Activated CD8-positive, alpha-beta memory T cell treated with anti-CD3 and anti-CD28 coated beads, Interleukin-2, amount 50 U/mL, for 1 hour (primary cell): ENCODE data around the gene GINS1.

Experiments
- DNase-seq: peaks from one replicate; pipeline ENCODE4 v3.0.0-alpha.2; 2020; ENCODE audit errors: extremely low read depth

The GINS1 gene

DNA sequence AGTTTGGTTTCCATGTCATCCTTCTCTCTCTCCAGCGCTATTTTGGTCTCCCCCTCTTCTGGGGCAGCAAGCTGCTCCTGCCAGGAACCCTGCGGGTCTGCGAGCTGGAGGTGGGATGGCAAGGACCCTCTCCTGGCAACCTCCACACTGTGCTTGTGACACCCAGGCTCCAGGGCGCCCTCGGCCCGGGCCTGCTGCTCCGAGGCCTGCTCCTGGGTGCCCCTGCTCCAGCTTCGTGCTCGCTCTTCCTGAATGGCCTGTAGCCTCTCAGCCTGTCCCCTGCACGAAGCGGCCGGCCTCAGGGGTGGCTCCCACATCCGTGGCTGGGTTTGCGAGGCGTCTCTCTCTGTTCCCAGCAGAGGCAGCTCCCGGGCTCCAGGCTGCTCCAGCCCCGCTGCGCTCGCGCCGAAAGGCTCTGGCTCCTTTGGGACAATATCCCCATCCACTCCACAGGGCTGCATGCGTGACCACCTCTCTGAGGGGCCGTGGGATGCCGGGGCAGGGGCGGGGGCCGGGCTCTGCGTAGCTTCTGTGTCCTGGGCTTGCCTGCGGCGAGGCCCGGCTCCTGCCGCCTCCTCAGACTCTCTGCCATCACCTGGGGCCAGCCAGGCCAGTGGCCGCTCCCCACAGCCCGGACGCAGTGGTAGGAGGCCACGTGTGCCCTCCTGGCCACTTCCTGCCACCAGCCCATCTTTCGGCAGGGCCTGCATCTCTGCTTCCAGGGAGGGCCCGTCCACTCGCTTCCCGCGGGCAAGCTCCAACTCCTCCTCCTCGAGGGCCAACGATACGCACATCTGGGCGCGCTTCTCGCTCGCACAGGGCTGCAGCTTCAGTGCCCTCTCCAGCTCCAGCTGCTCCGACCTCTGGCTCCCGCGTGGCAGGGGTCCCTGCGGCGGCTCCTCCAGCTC lies 68.9 kb downstream of the GINS1 start:
- no peak for DNase-seq

DNA sequence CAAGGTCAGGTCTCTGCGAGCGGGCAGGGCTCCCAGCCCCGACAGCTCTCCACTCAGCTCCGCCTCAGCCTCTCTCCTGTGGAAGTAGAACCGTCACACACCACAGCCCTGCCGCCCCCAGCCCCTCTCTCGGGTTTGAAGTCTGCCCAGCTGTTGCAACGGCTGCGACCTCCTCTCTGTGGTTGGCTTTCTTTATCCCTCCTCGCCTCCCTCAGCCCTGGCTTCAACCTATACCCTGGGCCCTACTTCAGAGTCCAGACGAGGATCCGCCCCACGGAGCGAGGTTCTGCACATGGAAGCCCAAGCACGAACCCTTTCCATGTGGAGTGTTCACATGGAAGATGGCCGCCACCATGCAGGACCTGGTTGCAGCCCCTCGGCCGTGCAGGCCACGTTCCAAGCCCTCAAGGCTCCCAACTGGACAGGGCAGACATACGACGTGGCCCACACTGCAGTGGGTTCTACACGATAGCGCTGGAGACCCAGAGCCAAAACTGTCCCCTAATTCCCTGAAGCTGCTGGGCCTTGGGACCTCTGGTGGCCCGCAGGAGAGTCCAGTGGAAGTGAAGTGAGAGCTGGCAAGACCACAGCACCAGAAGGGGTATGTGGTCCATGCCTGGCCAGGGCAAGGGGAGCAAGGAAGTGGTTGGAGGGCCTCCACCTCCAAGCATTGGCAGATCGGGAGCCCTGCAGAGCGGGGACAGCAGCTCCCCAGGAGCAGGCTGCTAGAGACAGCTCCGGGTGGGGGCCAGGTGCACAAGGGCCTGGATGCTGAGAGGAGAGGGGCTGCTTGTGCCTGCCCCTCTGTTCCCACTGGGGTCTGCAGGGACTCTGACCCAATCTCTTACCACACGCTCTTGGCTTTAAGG lies 69.8 kb downstream of the GINS1 start:
- no peak for DNase-seq

DNA sequence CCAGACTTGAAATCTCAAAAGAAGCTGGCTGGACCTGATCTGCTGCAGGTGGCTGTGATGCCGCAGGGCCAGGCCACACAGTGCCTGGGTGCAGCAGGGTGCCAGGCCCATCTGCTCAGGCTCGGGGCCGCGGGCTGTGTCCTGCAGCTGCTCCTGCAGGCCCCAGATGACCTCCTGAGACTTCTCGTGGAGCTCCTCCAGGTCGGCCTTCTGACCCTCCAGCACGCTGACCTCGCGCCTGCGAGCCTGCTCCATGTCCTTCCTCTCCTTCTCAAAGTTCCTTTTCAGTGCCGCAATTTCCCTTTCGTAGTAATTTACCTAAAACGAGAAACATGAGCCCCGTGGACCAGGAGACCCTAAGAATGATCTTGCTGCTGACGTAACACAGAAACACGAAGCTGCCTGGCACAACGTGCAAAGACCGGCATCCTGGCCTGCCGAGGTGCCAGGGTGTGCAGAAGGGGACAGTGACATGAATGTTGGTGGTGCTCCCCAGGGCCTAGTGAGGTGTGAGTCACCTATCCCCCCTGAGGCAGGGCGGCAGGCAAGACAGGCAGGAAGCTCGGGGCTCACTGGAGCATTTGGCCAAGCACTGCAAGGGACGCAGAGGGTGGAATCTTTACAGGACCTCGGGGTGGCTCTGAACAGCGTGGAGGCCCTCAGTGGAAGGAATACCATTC lies 71.6 kb downstream of the GINS1 start:
- no peak for DNase-seq

DNA sequence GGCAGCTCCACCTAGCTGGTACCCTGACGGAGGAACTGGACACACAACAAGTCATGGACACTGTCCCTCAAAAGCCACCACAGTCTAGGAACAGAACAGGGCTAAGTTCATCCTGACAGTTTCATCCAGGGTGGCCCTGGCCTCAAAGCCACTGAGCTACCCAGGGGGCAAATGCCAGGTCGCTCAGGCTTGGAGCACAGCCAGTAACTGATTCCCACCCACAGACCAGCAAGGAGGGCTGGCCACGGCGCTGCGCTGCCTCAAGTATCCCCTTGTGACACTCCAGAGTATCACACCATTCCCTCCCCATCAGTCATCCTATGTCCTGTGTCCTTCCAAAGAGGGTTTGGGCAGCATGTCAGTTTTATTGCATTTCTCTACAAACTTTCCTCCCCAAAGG lies 72.2 kb downstream of the GINS1 start:
- DNase-seq, result no peak

DNA sequence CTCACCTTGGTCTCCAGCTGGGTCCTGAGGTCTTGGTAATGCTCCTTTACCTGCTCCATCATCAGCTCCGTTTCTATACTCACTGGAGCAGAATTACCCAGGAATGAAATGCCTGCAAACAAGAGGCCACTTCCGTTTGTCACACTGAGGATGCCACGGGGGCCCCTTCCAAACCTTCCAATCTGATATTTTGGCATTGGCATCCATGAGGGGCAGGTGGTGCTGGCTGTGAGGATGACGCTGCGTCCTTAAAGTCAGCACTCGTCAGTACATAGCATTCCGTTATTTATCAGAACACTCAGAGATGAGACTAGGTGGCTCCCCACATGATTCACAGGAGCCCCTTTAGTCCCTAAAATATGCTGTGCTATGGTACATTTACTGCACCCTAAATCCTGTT lies 72.7 kb downstream of the GINS1 start:
- DNase-seq, result no peak

DNA sequence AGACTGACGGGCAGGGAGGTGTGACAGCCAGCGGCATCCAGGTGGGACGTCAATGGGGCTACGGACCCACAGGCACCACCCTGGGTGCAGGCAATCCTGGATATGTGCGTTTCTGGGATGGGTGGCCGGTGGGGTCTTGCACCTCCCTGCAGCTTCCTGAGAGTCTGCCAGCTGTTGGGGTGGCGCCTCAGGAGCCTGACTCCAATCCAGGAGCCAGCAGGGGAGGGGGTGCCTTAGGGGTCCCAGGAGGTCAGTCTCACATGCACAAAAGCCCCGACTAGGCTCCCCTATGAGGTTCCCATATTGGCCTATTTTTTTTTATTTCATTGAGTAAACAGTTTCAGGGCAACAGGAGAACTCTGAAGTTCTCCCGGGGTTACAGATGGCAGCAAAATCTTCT lies 73.3 kb downstream of the GINS1 start:
- DNase-seq, result no peak

DNA sequence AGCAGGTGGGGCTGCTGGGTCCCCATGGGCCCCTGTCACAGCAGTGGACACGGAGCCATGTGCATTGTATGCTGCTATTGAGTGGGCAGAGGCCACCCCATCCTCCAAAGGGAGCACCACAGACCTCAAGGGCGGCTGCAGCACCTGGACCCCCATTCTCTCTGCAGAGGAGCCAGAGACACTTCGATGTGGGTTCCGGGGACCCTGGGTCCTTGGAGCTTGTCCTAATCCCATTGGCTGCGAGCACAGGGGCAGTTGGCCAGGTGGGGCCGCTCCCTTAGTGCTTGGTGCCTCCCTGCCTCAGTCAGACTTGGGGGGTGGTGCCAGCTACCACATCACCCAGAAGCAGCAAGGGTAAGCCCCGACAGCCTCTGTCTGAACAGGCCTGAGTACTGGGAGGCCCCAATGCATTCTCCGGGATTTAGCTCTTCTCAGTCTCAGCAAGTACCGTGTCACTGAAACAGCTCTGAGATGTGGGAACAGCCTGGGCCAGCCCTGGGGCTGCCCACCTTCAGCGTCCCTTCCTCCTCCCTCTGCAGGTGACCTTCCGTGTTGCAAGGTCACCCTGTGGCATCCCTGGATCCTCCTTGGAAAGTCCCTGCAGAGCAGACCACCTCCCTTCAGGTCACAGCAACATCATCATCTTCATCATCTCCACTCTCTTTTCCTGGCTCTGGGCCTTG lies 73.9 kb downstream of the GINS1 start:
- DNase-seq, result no peak

DNA sequence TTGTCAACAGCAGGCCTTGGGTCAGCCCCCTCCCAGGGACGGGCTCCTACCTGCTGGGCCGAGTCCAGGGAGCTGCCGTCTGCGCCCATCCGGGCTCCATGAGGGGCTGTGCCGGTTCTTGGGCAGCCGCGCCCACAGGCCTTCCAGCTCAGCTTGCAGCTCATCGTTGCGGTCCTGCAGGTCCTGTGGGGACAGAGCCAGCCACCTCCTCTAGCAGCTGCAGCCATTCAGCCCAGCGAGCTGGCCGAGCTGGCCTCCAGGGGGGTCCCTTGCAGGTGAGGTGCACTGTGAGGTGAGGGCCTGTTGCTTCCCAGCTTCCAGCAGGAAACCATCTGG lies 74.4 kb downstream of the GINS1 start:
- no peak for DNase-seq

DNA sequence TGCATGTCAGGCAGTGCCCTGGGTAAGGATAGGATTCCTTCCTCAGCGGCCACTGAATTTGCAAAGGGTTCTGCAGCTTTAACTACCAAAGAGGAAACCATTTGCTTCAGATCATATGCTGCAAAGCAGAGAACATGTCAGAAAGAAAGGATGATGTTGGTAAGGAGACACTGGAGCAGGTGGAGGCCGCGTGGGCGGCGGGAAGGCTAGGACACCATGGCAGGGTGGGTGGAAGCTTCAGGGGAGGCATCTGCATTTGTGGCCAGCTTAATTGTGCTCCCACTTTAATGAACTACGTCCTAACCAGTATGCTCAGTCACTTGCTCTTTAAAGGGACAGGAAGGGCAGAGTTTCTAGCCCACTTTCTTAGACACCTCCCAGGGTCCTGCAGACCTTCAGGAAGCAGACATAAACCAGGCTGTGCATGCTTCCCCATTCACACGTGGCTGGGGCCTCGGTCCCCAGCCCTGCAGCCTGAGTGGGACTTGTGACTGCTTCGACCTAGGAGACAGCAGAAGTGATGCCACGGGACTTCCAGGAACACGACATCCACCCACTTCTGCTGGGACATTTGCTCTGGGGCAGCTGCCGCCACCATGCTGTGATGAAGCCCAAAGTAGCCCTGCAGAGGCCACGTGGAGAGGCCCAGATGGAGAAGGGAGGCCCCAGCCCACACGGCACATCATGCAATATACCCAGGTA lies 76.1 kb downstream of the GINS1 start:
- DNase-seq, result no peak

DNA sequence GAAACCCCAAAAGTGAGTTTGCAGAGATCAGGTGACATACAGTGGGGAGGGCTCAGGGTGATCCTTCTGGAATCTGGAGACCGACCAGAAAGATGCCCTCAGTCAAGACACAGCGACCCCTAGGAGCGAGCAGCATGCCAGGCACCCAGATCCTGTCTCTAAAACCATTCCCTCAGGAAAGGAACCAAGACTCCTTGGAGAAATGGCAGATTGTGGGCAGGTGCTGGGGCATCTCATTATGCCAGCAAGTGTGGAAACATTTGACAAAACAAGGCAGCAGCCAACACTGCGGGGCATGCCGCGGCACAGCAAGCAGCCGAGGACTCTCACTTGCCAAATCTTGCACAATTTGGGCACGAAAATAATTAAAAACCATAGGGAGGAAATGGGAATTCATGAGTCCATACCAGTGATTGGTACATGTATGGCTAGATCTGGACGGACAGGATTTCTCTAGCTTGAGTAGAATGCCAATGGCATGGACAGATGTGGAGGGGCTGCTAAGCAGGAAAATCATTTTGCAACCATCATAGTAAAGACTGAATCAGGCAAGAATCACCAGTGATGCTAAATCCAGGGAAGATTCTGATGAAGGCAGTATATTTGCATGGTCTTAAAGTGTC lies 76.9 kb downstream of the GINS1 start:
- no peak for DNase-seq

DNA sequence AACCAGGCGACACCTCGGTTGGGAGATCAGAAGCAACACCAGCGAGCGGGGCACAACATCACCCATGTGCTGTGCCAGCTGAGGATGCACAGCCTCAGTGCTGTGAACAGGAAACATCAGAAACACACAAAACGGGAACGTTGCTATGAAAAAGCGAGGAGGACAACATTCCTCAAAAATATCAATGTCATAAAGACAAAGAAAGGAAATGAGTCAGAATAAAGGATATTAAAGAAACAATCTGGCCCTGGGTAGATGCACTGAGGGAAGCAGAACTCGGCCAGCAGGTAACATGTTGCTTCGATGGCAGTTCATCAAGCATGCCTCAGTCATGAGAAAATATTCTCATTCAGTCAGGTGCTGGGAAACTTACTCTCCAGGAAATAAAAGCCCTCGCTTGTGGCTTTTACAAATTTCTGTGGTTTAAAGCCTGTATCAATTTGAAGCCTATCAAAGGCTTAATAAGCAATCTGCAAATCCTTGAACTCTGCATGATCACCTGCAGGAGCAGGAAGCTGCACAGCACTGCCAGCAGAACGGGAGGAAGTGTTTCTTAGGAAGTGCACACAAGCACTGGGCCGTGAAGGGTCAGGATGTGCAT lies 77.5 kb downstream of the GINS1 start:
- no peak for DNase-seq

DNA sequence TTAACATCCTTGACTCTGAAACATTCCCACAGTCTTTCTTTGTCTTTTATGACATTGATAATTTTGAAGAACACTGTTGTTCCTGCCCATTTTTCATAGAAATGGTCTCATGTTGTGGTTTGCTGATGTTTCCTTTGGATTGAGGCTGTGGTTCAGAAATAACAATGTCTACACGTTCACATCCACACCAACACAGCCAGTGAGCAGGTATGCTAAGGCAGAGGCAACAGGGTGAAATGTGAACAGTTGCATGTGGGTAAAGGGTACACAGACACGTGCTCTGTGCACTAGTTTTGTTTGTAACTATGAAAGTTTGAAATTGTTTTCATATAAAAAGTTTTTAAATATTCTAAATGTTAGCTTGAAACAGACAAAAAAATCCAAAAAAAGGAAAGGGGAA lies 78.4 kb downstream of the GINS1 start:
- DNase-seq, result no peak

DNA sequence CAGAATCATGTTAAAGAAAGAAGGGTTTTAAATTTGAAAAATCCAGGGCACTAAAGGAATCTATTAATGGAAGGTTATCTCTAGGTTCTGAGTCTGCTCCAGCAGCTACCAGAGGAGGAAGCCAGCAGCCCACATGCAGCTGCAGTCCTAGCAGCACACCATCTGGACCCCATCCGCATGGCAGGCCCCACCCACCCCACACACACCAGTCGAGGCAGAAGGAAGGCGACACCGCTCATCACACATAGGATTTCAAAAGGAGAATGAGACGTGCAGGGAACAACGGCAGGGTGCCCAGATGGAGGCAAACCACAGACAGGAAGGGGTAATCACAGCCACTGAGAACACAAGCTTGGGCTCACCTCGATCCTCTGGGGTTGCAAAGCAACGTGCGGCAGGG lies 78.9 kb downstream of the GINS1 start:
- DNase-seq, result no peak

DNA sequence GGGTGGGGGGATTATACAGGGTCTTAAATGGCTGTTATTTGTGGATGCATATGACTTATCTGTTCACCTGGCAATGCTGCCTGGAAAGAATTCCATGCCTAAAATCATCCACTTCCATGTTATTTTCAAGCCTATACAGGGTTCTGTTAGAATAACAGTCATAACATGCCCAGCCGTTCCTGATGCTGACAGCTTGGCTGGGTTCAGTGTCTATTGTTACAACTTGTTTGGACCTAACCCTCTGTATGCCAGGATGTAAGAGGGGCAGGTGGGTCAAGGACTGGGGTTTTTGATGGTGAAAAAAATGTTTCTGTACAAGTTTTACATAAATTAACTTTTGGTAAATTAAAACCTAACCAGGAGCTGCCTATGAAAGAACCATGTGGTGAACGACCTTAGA lies 79.8 kb downstream of the GINS1 start:
- DNase-seq, result no peak

DNA sequence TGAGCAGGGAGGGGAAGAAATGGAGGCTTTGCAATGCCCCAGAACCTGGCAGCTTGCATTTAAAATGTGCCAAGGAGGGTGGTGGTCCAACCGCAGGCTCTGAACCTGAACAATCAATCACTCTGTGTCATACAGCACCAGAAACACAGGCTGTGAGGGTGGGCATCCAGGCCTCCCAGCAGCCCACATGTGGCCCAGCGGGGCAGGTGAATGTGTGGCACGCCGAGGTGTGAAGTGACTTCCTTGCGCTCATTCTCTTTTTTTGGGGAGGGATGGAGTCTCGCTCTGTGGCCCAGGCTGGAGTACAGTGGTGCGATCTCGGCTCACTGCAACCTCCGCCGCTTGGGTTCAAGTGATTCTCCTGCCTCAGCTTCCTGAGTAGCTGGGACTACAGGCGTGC lies 80.5 kb downstream of the GINS1 start:
- DNase-seq, result no peak

DNA sequence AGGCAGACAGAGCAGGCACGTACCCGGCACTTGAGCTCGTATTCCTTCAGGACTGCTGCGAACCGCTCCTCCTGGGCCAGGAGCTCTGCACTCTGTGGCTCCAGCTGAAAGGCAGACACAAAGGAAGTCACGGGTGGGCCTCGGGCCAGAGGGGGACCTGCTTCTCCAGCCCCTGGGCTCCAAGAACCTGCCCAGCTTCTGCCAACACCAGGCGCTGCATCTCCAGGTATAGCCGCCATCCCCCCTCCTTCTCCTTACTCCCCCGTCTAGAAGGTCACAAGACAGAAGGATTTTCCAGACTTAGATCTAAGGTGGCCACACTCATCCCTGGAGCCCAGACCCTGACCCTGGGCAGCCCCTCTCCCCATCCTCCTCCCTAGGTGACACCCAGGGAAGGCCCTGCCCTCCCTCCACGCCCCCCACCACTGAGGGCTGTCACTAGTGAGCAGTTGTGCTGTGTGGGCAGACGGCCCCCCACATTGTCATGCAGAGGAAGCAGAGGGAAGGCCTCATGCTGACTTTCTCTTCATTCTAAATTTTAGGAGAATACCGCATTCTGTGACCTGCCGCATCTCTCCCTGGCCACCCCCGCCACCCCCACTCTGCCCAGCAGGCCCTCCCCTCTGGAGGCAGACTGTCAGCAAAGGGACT lies 81.9 kb downstream of the GINS1 start:
- DNase-seq, result no peak

DNA sequence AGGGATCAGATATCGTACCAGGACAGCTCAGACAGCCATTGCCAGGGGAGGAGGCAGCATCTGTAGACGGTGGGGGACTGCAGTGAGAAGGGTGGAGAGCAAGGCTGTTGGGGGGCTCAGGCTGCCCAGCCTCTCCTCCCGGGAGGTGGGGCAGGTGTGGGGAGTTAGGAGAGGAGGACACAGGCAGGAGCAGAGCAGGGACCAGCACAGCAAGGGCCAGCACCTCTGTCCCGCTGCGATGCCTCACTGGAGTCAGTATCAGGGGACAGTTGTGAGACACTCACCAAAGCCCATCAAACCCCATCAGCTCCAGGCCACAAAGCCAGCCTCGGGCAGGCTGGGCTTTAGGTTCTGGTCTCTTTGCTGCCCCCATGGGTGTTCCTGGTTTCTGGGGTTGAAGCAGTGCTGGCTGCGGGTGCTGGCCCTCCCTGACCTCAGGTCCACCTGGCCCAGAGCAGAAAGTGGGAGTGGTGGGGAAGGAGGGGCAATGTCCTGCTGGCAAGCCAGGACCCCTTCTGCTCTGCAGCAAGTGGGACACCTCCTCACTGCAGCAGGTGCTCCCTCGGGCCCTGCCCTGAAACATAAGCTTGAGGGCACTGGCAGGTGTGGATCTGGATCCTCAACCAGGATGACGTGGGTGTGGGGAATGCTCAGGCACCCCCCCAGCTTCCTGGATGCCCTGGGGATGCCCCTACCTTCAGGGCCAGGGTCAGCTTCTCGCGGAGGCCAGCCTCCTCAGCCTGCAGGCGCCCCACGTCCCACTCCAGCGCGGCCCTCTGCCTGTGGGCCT lies 83.4 kb downstream of the GINS1 start:
- no peak for DNase-seq

DNA sequence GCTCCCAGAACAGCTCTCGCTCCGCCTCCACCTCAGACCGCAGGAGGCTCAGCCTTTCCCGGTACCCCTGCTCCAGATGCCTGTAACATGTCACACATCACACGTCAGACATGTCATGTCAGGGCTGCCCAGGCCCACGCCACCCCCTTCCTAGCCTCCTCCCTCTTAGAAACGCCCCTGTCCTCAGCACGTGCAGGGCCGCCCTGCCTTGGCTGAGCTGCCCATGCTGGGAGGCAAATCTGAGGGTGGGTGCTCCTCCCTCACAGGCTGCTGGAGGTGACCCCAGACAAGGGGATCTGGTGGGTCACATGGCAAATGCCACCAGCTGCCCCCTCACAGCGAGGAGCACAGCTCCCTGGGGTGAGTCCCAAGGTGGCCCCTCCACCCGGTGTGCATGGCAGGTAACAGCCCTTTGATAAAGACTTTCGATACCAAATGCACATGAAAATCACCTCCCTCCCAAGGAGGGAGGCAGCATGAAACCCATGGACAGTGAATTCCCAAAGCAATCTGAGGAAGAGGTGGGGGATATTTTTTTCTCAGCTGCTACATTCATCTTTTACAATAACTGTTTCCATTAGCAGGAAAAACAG lies 84.1 kb downstream of the GINS1 start:
- DNase-seq, result no peak

DNA sequence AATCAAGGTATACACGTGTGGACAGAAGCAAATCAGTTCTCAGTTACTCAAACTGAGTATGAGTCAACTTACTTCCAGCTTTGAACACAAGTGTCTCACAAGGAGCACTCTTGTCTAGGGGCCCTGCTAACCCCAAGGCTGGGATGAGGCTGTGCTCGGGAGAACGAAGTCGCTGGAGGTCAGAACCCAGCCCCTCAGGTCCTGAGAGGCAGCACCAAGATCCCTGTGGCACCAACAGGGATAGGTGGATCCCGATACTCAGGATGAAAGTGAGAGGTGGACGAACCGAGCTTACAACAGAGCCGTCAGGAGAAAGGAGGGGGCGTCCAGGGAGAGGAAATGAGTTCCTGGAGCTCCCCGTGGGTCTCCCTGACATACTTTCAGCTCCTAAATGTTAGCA lies 85.7 kb downstream of the GINS1 start:
- no peak for DNase-seq
